ENCODE data around the gene SLBP.

SLBP gene

GRCh38 chr4:1659104-1660043 is 52.7 kb downstream of the SLBP start:
- Mint-ChIP-seq H3K27ac (no peak overlapping the region), H3K4me3 (no peak overlapping the region), H3K27me3 (no peaks in the 10 kb centered on the region), H3K4me1 (peaks cover 0 to 6% of the 10 kb centered on the region in 2 donors), H3K36me3 (peaks cover 6 to 7% of the 10 kb centered on the region in 2 donors), H3K9me3 (no peaks in the 10 kb centered on the region)
- ATAC-seq (replicated peaks), result no peak
- DNase-seq, result no peak

- H3K4me3 Mint-ChIP-seq, result no peak overlapping the region
- ATAC-seq (replicated peaks), result no peak
- H3K27ac Mint-ChIP-seq, result no peak overlapping the region
- H3K27me3 Mint-ChIP-seq, result no peaks in the 10 kb centered on the region
- H3K9me3 Mint-ChIP-seq, result no peaks in the 10 kb centered on the region
- H3K4me1 Mint-ChIP-seq, result peaks cover 0 to 6% of the 10 kb centered on the region in 2 donors
- peaks cover 6 to 7% of the 10 kb centered on the region in 2 donors for H3K36me3 Mint-ChIP-seq
- DNase-seq, result no peak
Measured at GRCh38 chr4:1658581-1658980, 53.5 kb downstream of the SLBP start.

GRCh38 chr4:1658146-1658545 is 54.0 kb downstream of the SLBP start:
- no peak for ATAC-seq (replicated peaks)
- H3K4me3 Mint-ChIP-seq, result no peak overlapping the region
- H3K9me3 Mint-ChIP-seq, result no peaks in the 10 kb centered on the region
- no peak for DNase-seq
- peaks cover 0 to 6% of the 10 kb centered on the region in 2 donors for H3K4me1 Mint-ChIP-seq
- H3K36me3 Mint-ChIP-seq, result peaks cover 6 to 7% of the 10 kb centered on the region in 2 donors
- no peak overlapping the region for H3K27ac Mint-ChIP-seq
- no peaks in the 10 kb centered on the region for H3K27me3 Mint-ChIP-seq

GRCh38 chr4:1656986-1657385 is 55.1 kb downstream of the SLBP start:
- Mint-ChIP-seq H3K4me3 (no peak overlapping the region), H3K36me3 (peaks cover 6 to 7% of the 10 kb centered on the region in 2 donors), H3K4me1 (peaks cover 0 to 6% of the 10 kb centered on the region in 2 donors), H3K27me3 (no peaks in the 10 kb centered on the region), H3K9me3 (no peaks in the 10 kb centered on the region), H3K27ac (no peak overlapping the region)
- DNase-seq (no peak), ATAC-seq (replicated peaks) (no peak)

GRCh38 chr4:1656132-1656531 is 56.0 kb downstream of the SLBP start:
- Mint-ChIP-seq H3K4me1 (peaks cover 0 to 4% of the 10 kb centered on the region in 2 donors), H3K36me3 (peaks cover 6% of the 10 kb centered on the region in 2 donors), H3K9me3 (no peaks in the 10 kb centered on the region), H3K27me3 (no peaks in the 10 kb centered on the region), H3K27ac (no peak overlapping the region), H3K4me3 (no peak overlapping the region)
- ATAC-seq (replicated peaks) (no peak), DNase-seq (no peak)

- Mint-ChIP-seq H3K4me1 (no peaks in the 10 kb centered on the region), H3K9me3 (no peaks in the 10 kb centered on the region)
Measured at GRCh38 chr4:1655676-1656075, 56.4 kb downstream of the SLBP start.

GRCh38 chr4:1655081-1655480 is 57.0 kb downstream of the SLBP start:
- ATAC-seq (replicated peaks) (no peak), DNase-seq (no peak)
- Mint-ChIP-seq H3K9me3 (peaks cover 0 to 2% of the 10 kb centered on the region in 2 donors), H3K4me3 (no peak overlapping the region), H3K4me1 (no peaks in the 10 kb centered on the region), H3K27ac (no peak overlapping the region), H3K36me3 (peaks cover 4 to 6% of the 10 kb centered on the region in 2 donors), H3K27me3 (no peaks in the 10 kb centered on the region)

More at GRCh38 chr4:1655676-1656075, 56.4 kb downstream of the SLBP start:
- Mint-ChIP-seq H3K36me3 (peaks cover 4 to 6% of the 10 kb centered on the region in 2 donors), H3K4me3 (no peak overlapping the region), H3K27me3 (no peaks in the 10 kb centered on the region), H3K27ac (no peak overlapping the region)
- ATAC-seq (replicated peaks), result no peak
- no peak for DNase-seq

- H3K4me1 Mint-ChIP-seq, result no peaks in the 10 kb centered on the region
- H3K4me3 Mint-ChIP-seq, result no peak overlapping the region
- ATAC-seq (replicated peaks) (no peak), DNase-seq (no peak)
- no peak overlapping the region for H3K27ac Mint-ChIP-seq
- H3K9me3 Mint-ChIP-seq, result peaks cover 0 to 4% of the 10 kb centered on the region in 2 donors
- H3K27me3 Mint-ChIP-seq, result no peaks in the 10 kb centered on the region
- H3K36me3 Mint-ChIP-seq, result peaks cover 4 to 6% of the 10 kb centered on the region in 2 donors
Measured at GRCh38 chr4:1654216-1654955, 57.7 kb downstream of the SLBP start.

- Mint-ChIP-seq H3K4me3 (no peak overlapping the region), H3K27me3 (no peaks in the 10 kb centered on the region), H3K27ac (no peak overlapping the region), H3K9me3 (peaks cover 0 to 4% of the 10 kb centered on the region in 2 donors), H3K4me1 (no peaks in the 10 kb centered on the region), H3K36me3 (peaks cover 4 to 6% of the 10 kb centered on the region in 2 donors)
- no peak for DNase-seq
- ATAC-seq (replicated peaks), result no peak
Measured at GRCh38 chr4:1653776-1654175, 58.3 kb downstream of the SLBP start.

- H3K27ac Mint-ChIP-seq, result no peak overlapping the region
- peaks cover 0 to 4% of the 10 kb centered on the region in 2 donors for H3K9me3 Mint-ChIP-seq
- H3K4me1 Mint-ChIP-seq, result peaks cover 0 to 2% of the 10 kb centered on the region in 2 donors
- H3K4me3 Mint-ChIP-seq, result no peak overlapping the region
- H3K36me3 Mint-ChIP-seq, result peaks cover 4 to 6% of the 10 kb centered on the region in 2 donors
- ATAC-seq (replicated peaks) (no peak), DNase-seq (no peak)
- H3K27me3 Mint-ChIP-seq, result no peaks in the 10 kb centered on the region
Measured at GRCh38 chr4:1652088-1652487, 60.0 kb downstream of the SLBP start.

- H3K4me1 Mint-ChIP-seq, result peaks cover 0 to 2% of the 10 kb centered on the region in 2 donors
- ATAC-seq (replicated peaks), result no peak
- H3K27me3 Mint-ChIP-seq, result no peaks in the 10 kb centered on the region
- H3K27ac Mint-ChIP-seq, result no peak overlapping the region
- H3K4me3 Mint-ChIP-seq, result no peak overlapping the region
- no peak for DNase-seq
- peaks cover 0 to 4% of the 10 kb centered on the region in 2 donors for H3K9me3 Mint-ChIP-seq
- peaks cover 4 to 6% of the 10 kb centered on the region in 2 donors for H3K36me3 Mint-ChIP-seq
Measured at GRCh38 chr4:1651609-1652008, 60.5 kb downstream of the SLBP start.

- DNase-seq (no peak), ATAC-seq (replicated peaks) (no peak)
- Mint-ChIP-seq H3K27me3 (no peaks in the 10 kb centered on the region), H3K4me3 (no peak overlapping the region), H3K36me3 (peaks cover 0 to 3% of the 10 kb centered on the region in 2 donors), H3K9me3 (peaks cover 0 to 4% of the 10 kb centered on the region in 2 donors), H3K4me1 (peaks cover 0 to 2% of the 10 kb centered on the region in 2 donors), H3K27ac (no peak overlapping the region)
Measured at GRCh38 chr4:1648962-1649361, 63.2 kb downstream of the SLBP start.

GRCh38 chr4:1647432-1647831 is 64.7 kb downstream of the SLBP start:
- Mint-ChIP-seq H3K27ac (no peak overlapping the region), H3K27me3 (no peaks in the 10 kb centered on the region), H3K9me3 (peaks cover 0 to 4% of the 10 kb centered on the region in 2 donors), H3K4me1 (peaks cover 0 to 2% of the 10 kb centered on the region in 2 donors), H3K36me3 (peaks cover 0 to 3% of the 10 kb centered on the region in 2 donors), H3K4me3 (no peak overlapping the region)
- no peak for DNase-seq
- no peak for ATAC-seq (replicated peaks)

GRCh38 chr4:1646690-1647089 is 65.4 kb downstream of the SLBP start:
- Mint-ChIP-seq H3K27ac (no peak overlapping the region), H3K9me3 (peaks cover 0 to 4% of the 10 kb centered on the region in 2 donors), H3K4me3 (no peak overlapping the region), H3K36me3 (peaks cover 0 to 3% of the 10 kb centered on the region in 2 donors), H3K27me3 (no peaks in the 10 kb centered on the region), H3K4me1 (peaks cover 0 to 2% of the 10 kb centered on the region in 2 donors)
- DNase-seq (no peak), ATAC-seq (replicated peaks) (no peak)
